ENCODE data around the gene MATN1.

The MATN1 gene

GRCh38 chr1:30666756-30667273 lies 56.6 kb downstream of the MATN1 start:
- Histone ChIP-seq H3K79me2 (ENCODE audit: control insufficient read depth, low read length) (no peaks in the 10 kb centered on the region), H3K4me1 (ENCODE audit: control insufficient read depth, low read length) (no peaks in the 10 kb centered on the region), H3F3A (ENCODE audit: control insufficient read depth, insufficient read depth) (no peaks in the 10 kb centered on the region), H3K9me2 (replicated peaks; ENCODE audit: control insufficient read depth, low read length) (no peaks in the 10 kb centered on the region), H3K27ac (ENCODE audit: low read depth, low read length) (no peak overlapping the region), H4K20me1 (ENCODE audit: control insufficient read depth, insufficient read depth, low read depth, low read length) (no peaks in the 10 kb centered on the region), H3K36me3 (ENCODE audit: control insufficient read depth, low read length) (no peaks in the 10 kb centered on the region), H3K27me3 (ENCODE audit: control insufficient read depth, low read length) (peaks cover 3% of the 10 kb centered on the region; the same call in 1 of the 2 replicates), H3K9me3 (ENCODE audit: control insufficient read depth, insufficient read depth, low read length) (no peaks in the 10 kb centered on the region), H3K4me2 (ENCODE audit: low read length) (no peak overlapping the region), H3K4me3 (ENCODE audit: low read length) (no peak overlapping the region)
- TF ChIP-seq CTCF (IDR thresholded peaks at IDR 0.05; ENCODE audit: low read depth, low read length, poor library complexity, severe bottlenecking) (no peak), EZH2phosphoT487 (IDR thresholded peaks at IDR 0.05; ENCODE audit: borderline replicate concordance, low read length) (no peak)

GRCh38 chr1:30665216-30666010 lies 58.0 kb downstream of the MATN1 start:
- Histone ChIP-seq H3K9me3 (ENCODE audit: control insufficient read depth, insufficient read depth, low read length) (no peaks in the 10 kb centered on the region), H3K4me1 (ENCODE audit: control insufficient read depth, low read length) (no peaks in the 10 kb centered on the region), H3K27ac (ENCODE audit: low read depth, low read length) (no peak overlapping the region), H3K4me2 (ENCODE audit: low read length) (no peak overlapping the region), H3K27me3 (ENCODE audit: control insufficient read depth, low read length) (peaks cover 3% of the 10 kb centered on the region; the same call in 1 of the 2 replicates), H3K9me2 (replicated peaks; ENCODE audit: control insufficient read depth, low read length) (no peaks in the 10 kb centered on the region), H3K36me3 (ENCODE audit: control insufficient read depth, low read length) (no peaks in the 10 kb centered on the region), H3F3A (ENCODE audit: control insufficient read depth, insufficient read depth) (no peaks in the 10 kb centered on the region), H3K79me2 (ENCODE audit: control insufficient read depth, low read length) (no peaks in the 10 kb centered on the region), H3K4me3 (ENCODE audit: low read length) (no peak overlapping the region), H4K20me1 (ENCODE audit: control insufficient read depth, insufficient read depth, low read depth, low read length) (no peaks in the 10 kb centered on the region)
- TF ChIP-seq CTCF (IDR thresholded peaks at IDR 0.05; ENCODE audit: low read depth, low read length, poor library complexity, severe bottlenecking) (no peak), EZH2phosphoT487 (IDR thresholded peaks at IDR 0.05; ENCODE audit: borderline replicate concordance, low read length) (no peak)

- Histone ChIP-seq H3K4me2 (ENCODE audit: low read length) (no peak overlapping the region), H3K79me2 (ENCODE audit: control insufficient read depth, low read length) (no peaks in the 10 kb centered on the region), H3K36me3 (ENCODE audit: control insufficient read depth, low read length) (no peaks in the 10 kb centered on the region), H3K4me3 (ENCODE audit: low read length) (no peak overlapping the region), H4K20me1 (ENCODE audit: control insufficient read depth, insufficient read depth, low read depth, low read length) (no peaks in the 10 kb centered on the region), H3F3A (ENCODE audit: control insufficient read depth, insufficient read depth) (no peaks in the 10 kb centered on the region), H3K9me3 (ENCODE audit: control insufficient read depth, insufficient read depth, low read length) (no peaks in the 10 kb centered on the region), H3K27ac (ENCODE audit: low read depth, low read length) (no peak overlapping the region), H3K27me3 (ENCODE audit: control insufficient read depth, low read length) (peaks cover 3% of the 10 kb centered on the region; the same call in 1 of the 2 replicates), H3K9me2 (replicated peaks; ENCODE audit: control insufficient read depth, low read length) (no peaks in the 10 kb centered on the region), H3K4me1 (ENCODE audit: control insufficient read depth, low read length) (no peaks in the 10 kb centered on the region)
- TF ChIP-seq CTCF (IDR thresholded peaks at IDR 0.05; ENCODE audit: low read depth, low read length, poor library complexity, severe bottlenecking) (no peak), EZH2phosphoT487 (IDR thresholded peaks at IDR 0.05; ENCODE audit: borderline replicate concordance, low read length) (no peak)
Measured at GRCh38 chr1:30664103-30664755, 59.2 kb downstream of the MATN1 start.
